Caco-2 (cell line): ENCODE measurements around the gene AGAP2. TPM values are rescaled to one million over a fixed set of nuclear protein-coding genes. Genes with fewer than 3 reads are reported as not detected.

ENCODE experiments used
- BruUV-seq: library from RNA; stranded (reverse); fragments of 400-500 nt; replicated peaks from 2 replicates; lab custom pipeline; 2021; lab: Mats Ljungman, UMichigan
- CTCF ChIA-PET: fragments of 300-600 bp; sonication (Branson Sonifier 250); formaldehyde crosslinking; loops from one replicate; lab custom pipeline; 2022; ENCODE audit warnings: antibody characterized with exemption; lab: Charles Lee
- POLR2A ChIA-PET: fragments of 300-600 bp; sonication (Branson Sonifier 250); formaldehyde crosslinking; loops from one replicate; lab custom pipeline; 2022; ENCODE audit warnings: antibody characterized with exemption; lab: Charles Lee
- DNase-seq, 2 experiments: peaks; one replicate each; pipeline versions ENCODE4 v3.0.0 to v3.0.0-alpha.2; 2020 to 2022
- H3K27me3 ChIP-seq: replicated peaks from 2 replicates; pipeline ENCODE4 v1.6.0; 2011; ENCODE audit warnings: low read length; ENCODE audit not compliant: control insufficient read depth, insufficient read depth
- H3K36me3 ChIP-seq: 2 replicates; pipeline ENCODE4 v1.5.1; 2011; ENCODE audit warnings: low read length; ENCODE audit not compliant: control insufficient read depth, insufficient read depth
- H3K4me1 ChIP-seq: fragments of 250-450 bp; sonication (Bioruptor Pico); 2 replicates; pipeline ENCODE4 v1.5.1; 2020; ENCODE audit warnings: mild to moderate bottlenecking
- H3K4me3 ChIP-seq: 2 replicates; pipeline ENCODE4 v1.5.1; 2011; ENCODE audit warnings: low read depth, mild to moderate bottlenecking, control low read depth, low read length
- H3K9me3 ChIP-seq: fragments of 250-450 bp; sonication (Bioruptor Pico); 2 replicates; pipeline ENCODE4 v1.5.1; 2020; ENCODE audit warnings: mild to moderate bottlenecking, moderate library complexity
- H3K27ac Mint-ChIP-seq: one replicate; pipeline ENCODE4 v1.8.0; 2022; ENCODE audit warnings: mixed read lengths; ENCODE audit not compliant: unreplicated experiment
- H3K27me3 Mint-ChIP-seq: one replicate; pipeline ENCODE4 v1.8.0; 2022; ENCODE audit warnings: mixed read lengths; ENCODE audit not compliant: insufficient read depth, unreplicated experiment
- H3K36me3 Mint-ChIP-seq: one replicate; pipeline ENCODE4 v1.8.0; 2022; ENCODE audit warnings: mild to moderate bottlenecking, mixed read lengths; ENCODE audit not compliant: insufficient read depth, unreplicated experiment
- H3K4me1 Mint-ChIP-seq: one replicate; pipeline ENCODE4 v1.8.0; 2022; ENCODE audit warnings: low read depth, mixed read lengths; ENCODE audit not compliant: unreplicated experiment
- H3K4me3 Mint-ChIP-seq: one replicate; pipeline ENCODE4 v1.8.0; 2022; ENCODE audit warnings: mild to moderate bottlenecking, moderate library complexity, mixed read lengths; ENCODE audit not compliant: unreplicated experiment
- H3K9me3 Mint-ChIP-seq: one replicate; pipeline ENCODE4 v1.8.0; 2022; ENCODE audit warnings: mixed read lengths; ENCODE audit not compliant: unreplicated experiment
- intact Hi-C: fragments of 100-400 bp; cut with micrococcal nuclease; formaldehyde crosslinking; loops from one replicate; pipeline ENCODE4 v1.10.0; 2022; ENCODE audit not compliant: unreplicated experiment
- total RNA-seq: library from RNA; stranded (reverse); gene quantifications from 2 replicates; pipeline ENCODE4 v1.2.3, GENCODE V29; 2022
- TF ChIP-seq, protein P1 (sequence below), 2 experiments: fragments of 200-600 bp in 1 of 2; IDR thresholded peaks; 1 replicate in 1 of 2; 2 replicates in 1 of 2; pipeline versions ENCODE4 v1.5.1 to v1.8.0; 2011 to 2022; ENCODE audit warnings: antibody characterized with exemption in 1 of 2, control low read depth in 1 of 2, inconsistent platforms in 1 of 2, low read depth in 1 of 2, low read length in 1 of 2, mild to moderate bottlenecking in 1 of 2, moderate library complexity in 1 of 2; ENCODE audit not compliant: insufficient read depth in 1 of 2, severe bottlenecking in 1 of 2, unreplicated experiment in 1 of 2

AGAP2 gene
- total RNA-seq, 1 experiment from 2014 or later, result 0.09 TPM

DNA sequence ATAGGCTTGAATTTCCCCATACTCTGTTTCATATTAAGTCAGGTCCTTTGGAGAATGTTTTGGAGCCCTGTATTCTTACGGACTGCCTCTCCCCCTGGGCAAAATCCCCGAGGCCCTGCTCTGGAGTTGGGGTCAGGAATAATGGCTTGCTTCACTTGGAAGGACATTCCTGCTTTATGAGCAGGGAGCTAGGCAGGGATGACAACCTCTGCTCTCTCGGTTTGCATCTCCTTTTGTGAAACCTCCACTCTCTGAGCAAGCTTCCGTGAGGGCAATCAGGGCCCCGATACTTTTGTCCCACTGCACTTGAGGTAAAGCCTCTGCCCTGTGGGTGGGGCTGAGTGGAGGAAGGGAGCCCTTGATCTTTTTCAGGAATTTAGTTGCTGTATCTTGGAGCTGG, 25.3 kb downstream of the AGAP2 start:
- H3K9me3 ChIP-seq, result no peaks in the 10 kb centered on the region
- H3K27ac Mint-ChIP-seq, result no peak overlapping the region
- no peak overlapping the region for H3K4me3 ChIP-seq
- no peak overlapping the region for H3K4me3 Mint-ChIP-seq
- ChIA-PET CTCF (no interaction called here), POLR2A (interaction anchor here (0.9 kb wide), 1 partner anchor 31 kb away, joined by 4 read pairs; the partner anchor contains the start of gene TSPAN31)
- H3K36me3 Mint-ChIP-seq, result peaks cover 20% of the 10 kb centered on the region
- H3K9me3 Mint-ChIP-seq, result no peaks in the 10 kb centered on the region
- no peaks in the 10 kb centered on the region for H3K4me1 ChIP-seq
- BruUV-seq, result no TSS peak
- no peaks in the 10 kb centered on the region for H3K36me3 ChIP-seq
- no peaks in the 10 kb centered on the region for H3K27me3 ChIP-seq
- H3K27me3 Mint-ChIP-seq, result no peaks in the 10 kb centered on the region
- TF ChIP-seq, protein P1, sequence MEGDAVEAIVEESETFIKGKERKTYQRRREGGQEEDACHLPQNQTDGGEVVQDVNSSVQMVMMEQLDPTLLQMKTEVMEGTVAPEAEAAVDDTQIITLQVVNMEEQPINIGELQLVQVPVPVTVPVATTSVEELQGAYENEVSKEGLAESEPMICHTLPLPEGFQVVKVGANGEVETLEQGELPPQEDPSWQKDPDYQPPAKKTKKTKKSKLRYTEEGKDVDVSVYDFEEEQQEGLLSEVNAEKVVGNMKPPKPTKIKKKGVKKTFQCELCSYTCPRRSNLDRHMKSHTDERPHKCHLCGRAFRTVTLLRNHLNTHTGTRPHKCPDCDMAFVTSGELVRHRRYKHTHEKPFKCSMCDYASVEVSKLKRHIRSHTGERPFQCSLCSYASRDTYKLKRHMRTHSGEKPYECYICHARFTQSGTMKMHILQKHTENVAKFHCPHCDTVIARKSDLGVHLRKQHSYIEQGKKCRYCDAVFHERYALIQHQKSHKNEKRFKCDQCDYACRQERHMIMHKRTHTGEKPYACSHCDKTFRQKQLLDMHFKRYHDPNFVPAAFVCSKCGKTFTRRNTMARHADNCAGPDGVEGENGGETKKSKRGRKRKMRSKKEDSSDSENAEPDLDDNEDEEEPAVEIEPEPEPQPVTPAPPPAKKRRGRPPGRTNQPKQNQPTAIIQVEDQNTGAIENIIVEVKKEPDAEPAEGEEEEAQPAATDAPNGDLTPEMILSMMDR (IDR thresholded peaks at IDR 0.05; ENCODE audit: insufficient read depth in 1 of 2, low read depth in 1 of 2, low read length in 1 of 2, severe bottlenecking in 1 of 2, unreplicated experiment in 1 of 2), result no peak
- no peak for DNase-seq
- intact Hi-C loops, result no loop called here
- H3K4me1 Mint-ChIP-seq, result no peaks in the 10 kb centered on the region

DNA sequence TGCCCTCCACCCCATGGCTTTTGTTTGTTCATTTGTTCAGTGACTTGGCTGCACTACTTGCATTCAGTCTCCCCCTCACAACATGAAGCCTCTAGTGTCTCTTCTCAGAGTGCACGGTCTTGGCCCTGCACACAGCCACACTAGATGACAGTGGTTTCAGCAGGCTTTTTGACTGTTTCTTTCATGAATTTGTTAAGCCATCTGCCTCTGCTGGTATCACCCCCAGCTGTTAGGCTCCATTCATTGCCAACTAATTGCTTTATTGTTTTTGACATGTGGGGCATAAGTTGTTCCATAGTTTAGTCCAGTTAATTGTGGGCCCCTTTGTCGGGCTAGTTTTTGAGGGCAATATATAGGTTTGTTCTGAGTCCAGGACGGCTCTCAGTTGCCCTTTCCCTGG, 25.8 kb downstream of the AGAP2 start:
- no peak overlapping the region for H3K4me3 ChIP-seq
- no peaks in the 10 kb centered on the region for H3K27me3 ChIP-seq
- ChIA-PET CTCF (no interaction called here), POLR2A (no interaction called here)
- H3K4me1 ChIP-seq, result no peaks in the 10 kb centered on the region
- DNase-seq, result no peak
- Mint-ChIP-seq H3K9me3 (no peaks in the 10 kb centered on the region), H3K27me3 (no peaks in the 10 kb centered on the region), H3K36me3 (peaks cover 20% of the 10 kb centered on the region), H3K4me1 (no peaks in the 10 kb centered on the region), H3K4me3 (no peak overlapping the region), H3K27ac (no peak overlapping the region)
- no peaks in the 10 kb centered on the region for H3K9me3 ChIP-seq
- TF ChIP-seq, protein P1 (IDR thresholded peaks at IDR 0.05; ENCODE audit: insufficient read depth in 1 of 2, low read depth in 1 of 2, low read length in 1 of 2, severe bottlenecking in 1 of 2, unreplicated experiment in 1 of 2), result no peak
- no peaks in the 10 kb centered on the region for H3K36me3 ChIP-seq
- no TSS peak for BruUV-seq
- intact Hi-C loops, result no loop called here

DNA sequence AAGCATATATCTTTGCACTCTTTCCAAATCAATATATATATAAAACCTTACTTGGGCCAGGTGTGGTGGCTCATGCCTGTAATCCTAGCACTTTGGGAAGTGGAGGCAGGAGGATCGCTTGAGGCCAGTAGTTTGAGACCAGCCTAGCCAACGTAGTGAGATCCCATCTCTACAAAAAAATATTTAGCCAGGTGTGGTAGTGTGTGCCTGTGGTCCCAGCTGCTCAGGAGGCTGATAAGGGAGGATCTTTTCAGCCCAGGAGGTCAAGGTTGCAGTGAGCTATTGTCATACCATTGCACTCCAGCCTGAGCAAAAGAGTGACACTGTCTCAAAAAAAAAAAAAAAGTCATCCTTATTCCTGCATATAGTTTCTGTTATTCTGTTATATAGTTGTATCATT, 30.2 kb downstream of the AGAP2 start:
- ChIA-PET POLR2A (no interaction called here), CTCF (no interaction called here)
- no TSS peak for BruUV-seq
- Mint-ChIP-seq H3K4me3 (no peak overlapping the region), H3K27me3 (no peaks in the 10 kb centered on the region), H3K9me3 (no peaks in the 10 kb centered on the region), H3K4me1 (no peaks in the 10 kb centered on the region), H3K36me3 (peaks cover 8% of the 10 kb centered on the region), H3K27ac (no peak overlapping the region)
- DNase-seq, result no peak
- no peaks in the 10 kb centered on the region for H3K4me1 ChIP-seq
- intact Hi-C loops, result no loop called here
- H3K9me3 ChIP-seq, result peaks cover 6% of the 10 kb centered on the region; the same call in 1 of the 2 replicates
- TF ChIP-seq, protein P1 (IDR thresholded peaks at IDR 0.05; ENCODE audit: insufficient read depth in 1 of 2, low read depth in 1 of 2, low read length in 1 of 2, severe bottlenecking in 1 of 2, unreplicated experiment in 1 of 2), result no peak
- H3K4me3 ChIP-seq, result no peak overlapping the region
- peaks cover 1% of the 10 kb centered on the region; the same call in 1 of the 2 replicates for H3K36me3 ChIP-seq
- H3K27me3 ChIP-seq, result no peaks in the 10 kb centered on the region
